ENCODE results near the gene TREH. TPM values are rescaled to one million over a fixed set of nuclear protein-coding genes. Genes with fewer than 3 reads are reported as not detected.

Gene TREH
- total and polyA plus RNA-seq, 2 experiments from 2014 or later, result 0.36 TPM; not detected in 1

DNA sequence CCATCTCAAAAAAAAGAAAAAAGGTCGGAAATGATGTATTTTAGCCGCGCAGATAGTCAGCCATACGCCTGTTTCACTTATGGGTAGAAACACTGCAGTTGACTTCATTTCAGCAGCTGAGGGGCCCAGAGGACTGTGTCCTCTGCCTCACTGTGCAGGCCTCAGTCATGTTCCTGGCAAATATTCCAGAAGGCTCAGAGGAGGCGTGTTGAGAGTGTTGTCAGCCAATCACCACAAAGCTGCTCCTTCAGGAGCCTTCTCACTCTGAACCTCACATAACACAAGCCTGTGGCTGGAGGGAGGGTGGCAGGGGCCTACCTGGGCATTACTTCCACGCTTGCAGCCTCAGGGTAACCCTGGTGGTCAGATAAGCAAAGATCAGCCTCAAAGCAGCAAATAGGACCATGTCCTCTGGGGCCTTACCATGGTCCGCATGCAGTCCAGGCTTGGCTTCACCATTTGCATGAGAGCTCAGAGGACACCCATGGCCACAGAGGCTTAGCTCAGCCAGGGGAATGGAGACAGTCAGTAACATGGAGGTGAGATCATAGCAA lies 17.3 kb upstream of the TREH start:
- Mint-ChIP-seq H3K27me3 (ENCODE audit: insufficient read depth, low read depth, poor library complexity) (peaks cover 7% of the 10 kb centered on the region), H3K4me1 (peaks cover 28% of the 10 kb centered on the region), H3K4me3 (no peak overlapping the region), H3K9me3 (peaks cover 20% of the 10 kb centered on the region), H3K27ac (no peak overlapping the region), H3K36me3 (ENCODE audit: low read depth) (peaks cover 14% of the 10 kb centered on the region)
- H2AFZ ChIP-seq, result peak overlapping the region; percentile 66; the same call in 1 of the 2 replicates
- H3K27me3 ChIP-seq (ENCODE audit: insufficient read depth), result no peaks in the 10 kb centered on the region
- no peaks in the 10 kb centered on the region for H3K36me3 ChIP-seq (ENCODE audit: insufficient read depth)
- no peak overlapping the region for H3K4me3 ChIP-seq
- TF ChIP-seq JUNB (IDR thresholded peaks at IDR 0.05; ENCODE audit: unreplicated experiment) (no peak), NANOG (IDR thresholded peaks at IDR 0.05; ENCODE audit: borderline replicate concordance) (no peak), STAT1 (IDR thresholded peaks at IDR 0.05; ENCODE audit: unreplicated experiment) (no peak), ZNF331 (CRISPR knock-in tag; IDR thresholded peaks at IDR 0.05; ENCODE audit: low read depth) (no peak), POLR2AphosphoS5 (IDR thresholded peaks at IDR 0.05; ENCODE audit: low read depth) (no peak), EZH2 (IDR thresholded peaks at IDR 0.05; ENCODE audit: low read depth, unreplicated experiment) (no peak)
- TF ChIP-seq, protein P1, sequence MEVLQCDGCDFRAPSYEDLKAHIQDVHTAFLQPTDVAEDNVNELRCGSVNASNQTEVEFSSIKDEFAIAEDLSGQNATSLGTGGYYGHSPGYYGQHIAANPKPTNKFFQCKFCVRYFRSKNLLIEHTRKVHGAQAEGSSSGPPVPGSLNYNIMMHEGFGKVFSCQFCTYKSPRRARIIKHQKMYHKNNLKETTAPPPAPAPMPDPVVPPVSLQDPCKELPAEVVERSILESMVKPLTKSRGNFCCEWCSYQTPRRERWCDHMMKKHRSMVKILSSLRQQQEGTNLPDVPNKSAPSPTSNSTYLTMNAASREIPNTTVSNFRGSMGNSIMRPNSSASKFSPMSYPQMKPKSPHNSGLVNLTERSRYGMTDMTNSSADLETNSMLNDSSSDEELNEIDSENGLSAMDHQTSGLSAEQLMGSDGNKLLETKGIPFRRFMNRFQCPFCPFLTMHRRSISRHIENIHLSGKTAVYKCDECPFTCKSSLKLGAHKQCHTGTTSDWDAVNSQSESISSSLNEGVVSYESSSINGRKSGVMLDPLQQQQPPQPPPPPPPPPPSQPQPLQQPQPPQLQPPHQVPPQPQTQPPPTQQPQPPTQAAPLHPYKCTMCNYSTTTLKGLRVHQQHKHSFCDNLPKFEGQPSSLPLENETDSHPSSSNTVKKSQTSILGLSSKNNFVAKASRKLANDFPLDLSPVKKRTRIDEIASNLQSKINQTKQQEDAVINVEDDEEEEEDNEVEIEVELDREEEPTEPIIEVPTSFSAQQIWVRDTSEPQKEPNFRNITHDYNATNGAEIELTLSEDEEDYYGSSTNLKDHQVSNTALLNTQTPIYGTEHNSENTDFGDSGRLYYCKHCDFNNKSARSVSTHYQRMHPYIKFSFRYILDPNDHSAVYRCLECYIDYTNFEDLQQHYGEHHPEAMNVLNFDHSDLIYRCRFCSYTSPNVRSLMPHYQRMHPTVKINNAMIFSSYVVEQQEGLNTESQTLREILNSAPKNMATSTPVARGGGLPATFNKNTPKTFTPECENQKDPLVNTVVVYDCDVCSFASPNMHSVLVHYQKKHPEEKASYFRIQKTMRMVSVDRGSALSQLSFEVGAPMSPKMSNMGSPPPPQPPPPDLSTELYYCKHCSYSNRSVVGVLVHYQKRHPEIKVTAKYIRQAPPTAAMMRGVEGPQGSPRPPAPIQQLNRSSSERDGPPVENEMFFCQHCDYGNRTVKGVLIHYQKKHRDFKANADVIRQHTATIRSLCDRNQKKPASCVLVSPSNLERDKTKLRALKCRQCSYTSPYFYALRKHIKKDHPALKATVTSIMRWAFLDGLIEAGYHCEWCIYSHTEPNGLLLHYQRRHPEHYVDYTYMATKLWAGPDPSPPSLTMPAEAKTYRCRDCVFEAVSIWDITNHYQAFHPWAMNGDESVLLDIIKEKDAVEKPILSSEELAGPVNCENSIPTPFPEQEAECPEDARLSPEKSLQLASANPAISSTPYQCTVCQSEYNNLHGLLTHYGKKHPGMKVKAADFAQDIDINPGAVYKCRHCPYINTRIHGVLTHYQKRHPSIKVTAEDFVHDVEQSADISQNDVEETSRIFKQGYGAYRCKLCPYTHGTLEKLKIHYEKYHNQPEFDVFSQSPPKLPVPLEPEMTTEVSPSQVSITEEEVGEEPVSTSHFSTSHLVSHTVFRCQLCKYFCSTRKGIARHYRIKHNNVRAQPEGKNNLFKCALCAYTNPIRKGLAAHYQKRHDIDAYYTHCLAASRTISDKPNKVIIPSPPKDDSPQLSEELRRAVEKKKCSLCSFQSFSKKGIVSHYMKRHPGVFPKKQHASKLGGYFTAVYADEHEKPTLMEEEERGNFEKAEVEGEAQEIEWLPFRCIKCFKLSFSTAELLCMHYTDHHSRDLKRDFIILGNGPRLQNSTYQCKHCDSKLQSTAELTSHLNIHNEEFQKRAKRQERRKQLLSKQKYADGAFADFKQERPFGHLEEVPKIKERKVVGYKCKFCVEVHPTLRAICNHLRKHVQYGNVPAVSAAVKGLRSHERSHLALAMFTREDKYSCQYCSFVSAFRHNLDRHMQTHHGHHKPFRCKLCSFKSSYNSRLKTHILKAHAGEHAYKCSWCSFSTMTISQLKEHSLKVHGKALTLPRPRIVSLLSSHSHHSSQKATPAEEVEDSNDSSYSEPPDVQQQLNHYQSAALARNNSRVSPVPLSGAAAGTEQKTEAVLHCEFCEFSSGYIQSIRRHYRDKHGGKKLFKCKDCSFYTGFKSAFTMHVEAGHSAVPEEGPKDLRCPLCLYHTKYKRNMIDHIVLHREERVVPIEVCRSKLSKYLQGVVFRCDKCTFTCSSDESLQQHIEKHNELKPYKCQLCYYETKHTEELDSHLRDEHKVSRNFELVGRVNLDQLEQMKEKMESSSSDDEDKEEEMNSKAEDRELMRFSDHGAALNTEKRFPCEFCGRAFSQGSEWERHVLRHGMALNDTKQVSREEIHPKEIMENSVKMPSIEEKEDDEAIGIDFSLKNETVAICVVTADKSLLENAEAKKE (CRISPR knock-in tag; IDR thresholded peaks at IDR 0.05), result no peak
- TF ChIP-seq, protein P2, sequence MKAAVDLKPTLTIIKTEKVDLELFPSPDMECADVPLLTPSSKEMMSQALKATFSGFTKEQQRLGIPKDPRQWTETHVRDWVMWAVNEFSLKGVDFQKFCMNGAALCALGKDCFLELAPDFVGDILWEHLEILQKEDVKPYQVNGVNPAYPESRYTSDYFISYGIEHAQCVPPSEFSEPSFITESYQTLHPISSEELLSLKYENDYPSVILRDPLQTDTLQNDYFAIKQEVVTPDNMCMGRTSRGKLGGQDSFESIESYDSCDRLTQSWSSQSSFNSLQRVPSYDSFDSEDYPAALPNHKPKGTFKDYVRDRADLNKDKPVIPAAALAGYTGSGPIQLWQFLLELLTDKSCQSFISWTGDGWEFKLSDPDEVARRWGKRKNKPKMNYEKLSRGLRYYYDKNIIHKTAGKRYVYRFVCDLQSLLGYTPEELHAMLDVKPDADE (IDR thresholded peaks at IDR 0.05), result no peak
- no peaks in the 10 kb centered on the region for H4K20me1 ChIP-seq (replicated peaks; ENCODE audit: insufficient read depth)
- ATAC-seq, result peak; percentile 75
- H3K4me1 ChIP-seq (ENCODE audit: insufficient read depth), result peaks cover 8% of the 10 kb centered on the region; the same call in 1 of the 2 replicates
- H3K4me2 ChIP-seq, result no peak overlapping the region
- H3F3A ChIP-seq (replicated peaks; ENCODE audit: low read depth), result 0 out of 2 replicates have a peak, but pooled peaks cover 6% of the 10 kb centered on the region
- H3K27ac ChIP-seq (ENCODE audit: low read depth), result no peak overlapping the region
- DNase-seq (ENCODE audit: low spot score), result peak; percentile 34
- H3K9me2 ChIP-seq (ENCODE audit: insufficient read depth), result no peaks in the 10 kb centered on the region
- H3K79me2 ChIP-seq (replicated peaks; ENCODE audit: insufficient read depth), result no peaks in the 10 kb centered on the region
